GM21619 (cell line): ENCODE results near the gene EEF1A2.

Experiments used
- ATAC-seq: cut with Tn5 transposase; IDR thresholded peaks from one replicate; pipeline ENCODE4 v1.9.1; 2021; ENCODE audit not compliant: unreplicated experiment

The EEF1A2 gene

GRCh38 chr20:63471981-63472831, 26.7 kb downstream of the EEF1A2 start, which contains the start of gene KCNQ2:
Gene KCNQ2, minus strand, starts transcription at chr20:63472655. Its CDS starts 192 bp downstream, at chr20:63472463.
- ATAC-seq: no peak

DNA sequence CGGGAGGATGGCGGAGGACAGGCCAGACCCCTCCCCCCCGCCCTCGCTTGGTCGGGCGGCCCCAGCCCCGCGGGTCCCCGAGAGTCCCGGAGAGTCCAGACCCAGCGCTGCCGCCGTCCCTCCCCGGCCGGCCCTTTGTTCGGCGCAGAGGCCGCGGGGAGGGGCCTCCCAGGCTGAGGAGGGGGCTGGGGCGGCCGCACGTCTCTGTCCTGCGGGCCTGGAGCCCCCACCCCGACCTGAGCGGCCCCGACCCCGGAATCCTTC, 27.2 kb downstream of the EEF1A2 start:
- ATAC-seq: no peak

GRCh38 chr20:63471002-63471716, 27.7 kb downstream of the EEF1A2 start:
- no peak for ATAC-seq

DNA sequence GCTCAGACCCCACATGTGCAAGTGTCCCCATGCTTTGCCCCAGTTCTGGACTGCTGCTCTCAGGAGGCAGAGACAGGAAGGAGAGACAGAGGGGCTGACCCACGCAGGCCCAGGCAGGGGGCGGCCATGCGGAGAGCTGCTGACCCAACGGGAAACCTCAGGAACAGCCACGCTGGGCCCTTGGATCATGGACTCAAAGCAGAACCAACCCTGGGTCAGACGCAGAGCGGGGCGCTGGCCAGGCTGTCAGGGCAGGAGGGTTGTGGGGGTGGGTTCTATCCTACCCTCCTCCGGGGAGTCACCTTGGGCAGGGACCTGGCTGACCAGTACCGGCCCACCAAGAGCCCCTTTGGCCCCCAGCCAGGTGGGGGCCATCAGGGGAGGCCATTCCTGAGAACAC, 28.5 kb downstream of the EEF1A2 start:
- ATAC-seq: no peak

- ATAC-seq: no peak
Observed at GRCh38 chr20:63469713-63470101, 29.2 kb downstream of the EEF1A2 start.

- ATAC-seq: no peak
Observed at GRCh38 chr20:63469019-63469712, 29.7 kb downstream of the EEF1A2 start.

DNA sequence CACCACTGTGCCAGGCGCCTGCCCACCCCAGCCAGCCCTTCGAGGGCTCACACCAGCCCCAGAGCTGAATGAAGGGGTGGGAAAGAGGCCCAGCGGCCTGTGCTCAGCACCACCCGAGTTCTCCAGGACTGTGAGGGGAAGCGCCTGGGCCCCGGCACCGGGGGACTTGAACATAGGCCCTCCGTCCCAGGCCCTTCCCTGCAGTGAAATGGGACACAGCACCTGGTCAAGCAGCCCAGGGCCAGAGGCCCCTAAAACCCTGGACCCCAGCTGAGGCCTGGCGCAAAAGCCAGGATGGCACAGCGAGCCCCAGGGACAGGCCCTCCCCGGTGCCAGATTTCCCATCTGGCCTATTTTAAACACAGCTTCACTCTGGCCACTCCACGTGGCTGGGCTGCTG, 30.5 kb downstream of the EEF1A2 start:
- ATAC-seq: no peak

DNA sequence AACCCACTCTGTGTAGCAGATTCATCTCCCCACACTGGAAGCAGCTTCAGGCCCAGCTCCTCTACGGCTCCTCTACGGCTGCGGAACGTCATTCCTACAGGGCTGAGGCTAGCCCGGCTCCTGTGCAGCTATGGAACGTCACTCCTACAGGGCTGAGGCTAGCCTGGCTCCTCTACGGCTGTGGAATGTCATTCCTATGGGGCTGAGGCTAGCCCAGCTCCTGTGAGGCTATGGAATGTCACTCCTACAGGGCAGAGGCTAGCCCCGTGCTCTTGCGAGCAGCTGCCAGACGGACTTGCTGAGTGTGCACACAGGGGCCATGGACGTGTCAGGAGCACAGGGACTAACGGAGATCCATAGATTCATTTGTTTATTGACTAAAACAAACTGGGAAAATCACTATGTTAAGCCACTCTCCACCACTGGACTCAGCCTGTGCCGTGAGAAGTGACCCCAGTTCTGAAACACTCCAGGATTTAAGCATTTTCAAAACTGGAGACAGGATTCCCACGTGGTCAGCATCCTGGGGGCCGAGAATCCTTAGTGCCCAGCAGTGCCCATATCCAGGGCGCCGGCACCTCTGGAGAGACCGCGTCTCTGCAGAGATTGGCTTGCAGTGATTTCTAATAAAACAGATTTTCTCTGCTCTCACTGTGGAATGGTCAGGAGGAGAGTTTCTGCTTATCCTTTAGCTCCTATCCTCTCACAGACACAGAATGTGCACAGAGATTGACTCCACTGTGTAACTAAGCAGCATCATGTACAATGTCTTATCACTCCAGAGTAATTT, 31.4 kb downstream of the EEF1A2 start:
- no peak for ATAC-seq

GRCh38 chr20:63466861-63467260, 32.0 kb downstream of the EEF1A2 start:
- ATAC-seq: no peak

DNA sequence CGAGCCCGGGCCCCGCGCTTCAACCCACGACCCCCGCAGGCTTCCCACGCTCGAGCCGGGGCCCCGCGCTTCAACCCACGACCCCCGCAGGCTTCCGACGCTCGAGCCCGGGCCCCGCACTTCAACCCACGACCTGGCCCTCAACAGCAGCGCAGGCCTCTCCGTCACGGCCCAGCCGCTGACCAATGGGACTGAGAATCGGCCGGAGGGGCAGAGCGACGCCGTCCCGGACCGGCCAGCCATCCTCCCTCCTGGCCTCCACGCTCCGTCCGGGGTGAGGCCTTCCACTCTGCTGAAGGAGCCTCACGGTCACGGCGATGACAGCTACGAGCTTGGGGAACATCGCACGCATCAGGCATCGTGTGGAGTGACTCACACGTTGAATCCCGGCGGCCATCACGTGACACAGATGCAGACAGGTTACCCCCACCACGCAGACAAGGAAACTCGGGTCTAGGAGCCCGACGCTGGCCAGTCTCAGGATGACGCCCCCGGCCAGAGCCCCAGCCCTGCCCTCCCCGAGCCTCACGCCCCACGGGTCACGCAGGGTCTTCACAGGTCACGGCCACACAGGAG, 32.5 kb downstream of the EEF1A2 start:
- no peak for ATAC-seq

GRCh38 chr20:63465380-63466249, 33.3 kb downstream of the EEF1A2 start:
- ATAC-seq: no peak

- ATAC-seq: no peak
Observed at GRCh38 chr20:63464289-63464635, 34.6 kb downstream of the EEF1A2 start.

DNA sequence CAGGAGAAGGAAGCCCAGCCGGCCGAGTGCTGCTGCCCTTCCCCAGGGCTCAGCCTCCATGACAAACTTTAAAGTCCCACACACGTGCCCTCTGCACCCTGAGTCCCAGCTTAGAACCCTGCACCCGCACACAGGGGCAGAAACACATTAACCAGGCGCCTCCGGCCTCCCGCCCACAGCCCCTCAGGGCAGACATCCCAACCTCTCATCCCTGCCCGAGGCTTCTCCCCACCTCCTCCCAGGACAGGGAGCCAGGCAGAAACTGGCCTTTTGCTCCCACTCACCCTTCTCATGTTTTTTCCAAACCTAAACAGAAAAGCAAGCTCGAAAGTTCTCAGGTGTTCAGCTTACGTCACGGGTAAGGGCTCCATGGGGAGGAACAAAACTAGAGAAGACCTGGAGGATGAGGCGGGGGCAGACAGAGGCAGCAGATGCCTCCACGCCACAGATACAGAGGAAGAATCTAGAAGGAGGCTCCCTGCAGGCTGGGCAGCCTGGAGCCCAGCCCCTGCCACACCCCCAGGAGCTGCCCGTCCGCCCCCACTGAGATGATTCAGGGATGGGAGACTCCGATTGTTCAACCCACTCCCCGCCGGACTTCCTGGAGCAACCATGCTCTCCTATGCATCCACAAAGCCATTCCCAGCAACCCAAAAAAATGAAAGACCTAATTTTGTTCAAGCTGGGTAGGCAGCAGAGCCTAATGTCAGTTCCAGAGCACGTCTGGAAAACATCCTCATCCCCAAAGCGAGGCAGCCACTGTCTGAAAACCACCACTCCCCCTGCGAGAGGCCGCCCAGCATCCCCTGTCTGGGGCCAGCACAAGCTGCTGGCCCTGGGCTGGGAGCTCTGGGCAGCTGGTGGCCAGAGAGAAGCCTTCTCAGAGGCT, 35.2 kb downstream of the EEF1A2 start:
- no peak for ATAC-seq

- ATAC-seq: no peak
Observed at GRCh38 chr20:63462244-63462643, 36.6 kb downstream of the EEF1A2 start.

DNA sequence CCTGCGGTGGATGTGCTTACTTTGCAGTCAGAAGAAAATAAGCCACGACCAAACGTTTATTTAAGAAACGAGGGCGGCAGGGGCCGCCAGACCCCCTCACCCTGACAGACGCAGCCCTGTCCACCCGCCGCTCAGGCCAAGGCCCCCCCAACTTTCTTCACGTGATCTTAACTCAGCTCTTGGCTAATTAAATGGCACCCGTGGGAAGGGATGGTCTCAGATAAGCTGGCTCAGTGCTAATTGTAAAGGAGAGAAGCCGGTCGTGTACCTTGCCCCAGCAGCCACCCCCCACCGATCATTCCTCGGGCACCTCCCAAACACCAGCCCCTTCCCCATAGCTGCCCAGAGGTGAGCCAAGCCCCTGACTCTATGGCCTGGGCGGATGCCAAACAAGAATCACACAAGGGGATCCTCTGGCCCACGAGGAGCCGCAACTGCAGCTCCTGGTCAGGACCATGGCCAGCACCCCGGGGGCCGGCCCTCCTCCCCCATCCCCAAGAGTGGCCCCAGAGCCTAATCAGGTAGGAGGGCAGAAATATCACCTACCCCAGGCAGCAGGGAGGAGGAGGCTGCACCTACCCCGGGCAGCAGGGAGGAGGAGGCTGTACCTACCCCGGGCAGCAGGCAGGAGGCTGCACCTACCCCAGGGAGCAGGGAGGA, 37.6 kb downstream of the EEF1A2 start:
- ATAC-seq: no peak

- no peak for ATAC-seq
Observed at GRCh38 chr20:63459070-63459380, 39.9 kb downstream of the EEF1A2 start.

- no peak for ATAC-seq
Observed at GRCh38 chr20:63458170-63459069, 40.5 kb downstream of the EEF1A2 start.

GRCh38 chr20:63457737-63458136, 41.1 kb downstream of the EEF1A2 start:
- no peak for ATAC-seq
